Fibroblast of the aortic adventitia (primary cell): Measurements from ENCODE around the gene SV2B. TPM values are rescaled to one million over a fixed set of nuclear protein-coding genes. Genes with fewer than 3 reads are reported as not detected.

Source experiments
- DNase-seq: peaks from one replicate; pipeline ENCODE4 v3.0.0-alpha.2; 2010; ENCODE audit warnings: low read depth
- H3K4me3 ChIP-seq: 2 replicates; pipeline ENCODE4 v1.5.1; 2011; ENCODE audit warnings: low read depth, mild to moderate bottlenecking, control low read depth, low read length, moderate library complexity
- CTCF ChIP-seq: IDR thresholded peaks from 2 replicates; pipeline ENCODE4 v1.5.1; 2011; ENCODE audit warnings: mild to moderate bottlenecking, low read length, control low read depth, inconsistent platforms; ENCODE audit not compliant: insufficient read depth
- total RNA-seq: library from RNA; depleted of rRNA; stranded (reverse); fragments of >200 nt; gene quantifications from 2 replicates; pipeline ENCODE4 v1.2.3, GENCODE V29; 2012; ENCODE audit warnings: low replicate concordance

SV2B gene
- total RNA-seq, 1 donor: not detected

GRCh38 chr15:91114301-91114700 lies 14.2 kb downstream of the SV2B start:
- TF ChIP-seq CTCF: no peak
- DNase-seq: no peak
- H3K4me3 ChIP-seq: no peak overlapping the region

- DNase-seq: peak; percentile 21
- no peak for TF ChIP-seq CTCF
- H3K4me3 ChIP-seq: no peak overlapping the region
These were observed 16.3 kb downstream of the SV2B start for GRCh38 chr15:91116113-91117067.

GRCh38 chr15:91117375-91117774 lies 17.3 kb downstream of the SV2B start:
- TF ChIP-seq CTCF: no peak
- DNase-seq: no peak
- no peak overlapping the region for H3K4me3 ChIP-seq

- no peak for TF ChIP-seq CTCF
- H3K4me3 ChIP-seq: no peak overlapping the region
- no peak for DNase-seq
These were observed 18.9 kb downstream of the SV2B start for GRCh38 chr15:91118817-91119590.

GRCh38 chr15:91122296-91122695 lies 22.2 kb downstream of the SV2B start:
- no peak for TF ChIP-seq CTCF
- no peak for DNase-seq
- H3K4me3 ChIP-seq: no peak overlapping the region

GRCh38 chr15:91124132-91124531 lies 24.1 kb downstream of the SV2B start:
- H3K4me3 ChIP-seq: no peak overlapping the region
- no peak for DNase-seq

More at GRCh38 chr15:91124132-91124531, 24.1 kb downstream of the SV2B start:
- TF ChIP-seq CTCF: no peak
